ENCODE measurements around the gene COMMD6. TPM values are rescaled to one million over a fixed set of nuclear protein-coding genes. Genes with fewer than 3 reads are reported as not detected.
A peak's percentile ranks its signal among the peaks of the same experiment; 100 is the strongest.
"Not testable (repeated sequence)": the region's sequence is repeated elsewhere in the genome, so short reads cannot be mapped to it uniquely, and the experiment has no call there.

Gene COMMD6
- total RNA-seq, 1 donor from 2014 or later: 174 TPM

GRCh38 chr13:75554981-75555380 lies 17.3 kb upstream of the COMMD6 start:
- intact Hi-C loops (cut with micrococcal nuclease): no loop called here
- Mint-ChIP-seq H3K27me3 (no peaks in the 10 kb centered on the region), H3K27ac (no peak overlapping the region), H3K4me3 (no peak overlapping the region), H3K9me3 (no peaks in the 10 kb centered on the region), H3K4me1 (peaks cover 43% of the 10 kb centered on the region), H3K36me3 (ENCODE audit: low read depth) (peaks cover 33% of the 10 kb centered on the region)
- no peak for ATAC-seq (ENCODE audit: low read depth)
- ChIA-PET POLR2A (no interaction called here), CTCF (no interaction called here)
- DNase-seq: no peak
- TF ChIP-seq, protein P1, sequence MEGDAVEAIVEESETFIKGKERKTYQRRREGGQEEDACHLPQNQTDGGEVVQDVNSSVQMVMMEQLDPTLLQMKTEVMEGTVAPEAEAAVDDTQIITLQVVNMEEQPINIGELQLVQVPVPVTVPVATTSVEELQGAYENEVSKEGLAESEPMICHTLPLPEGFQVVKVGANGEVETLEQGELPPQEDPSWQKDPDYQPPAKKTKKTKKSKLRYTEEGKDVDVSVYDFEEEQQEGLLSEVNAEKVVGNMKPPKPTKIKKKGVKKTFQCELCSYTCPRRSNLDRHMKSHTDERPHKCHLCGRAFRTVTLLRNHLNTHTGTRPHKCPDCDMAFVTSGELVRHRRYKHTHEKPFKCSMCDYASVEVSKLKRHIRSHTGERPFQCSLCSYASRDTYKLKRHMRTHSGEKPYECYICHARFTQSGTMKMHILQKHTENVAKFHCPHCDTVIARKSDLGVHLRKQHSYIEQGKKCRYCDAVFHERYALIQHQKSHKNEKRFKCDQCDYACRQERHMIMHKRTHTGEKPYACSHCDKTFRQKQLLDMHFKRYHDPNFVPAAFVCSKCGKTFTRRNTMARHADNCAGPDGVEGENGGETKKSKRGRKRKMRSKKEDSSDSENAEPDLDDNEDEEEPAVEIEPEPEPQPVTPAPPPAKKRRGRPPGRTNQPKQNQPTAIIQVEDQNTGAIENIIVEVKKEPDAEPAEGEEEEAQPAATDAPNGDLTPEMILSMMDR (IDR thresholded peaks at IDR 0.05): no peak

GRCh38 chr13:75554464-75554863 lies 16.8 kb upstream of the COMMD6 start:
- Mint-ChIP-seq H3K9me3 (no peaks in the 10 kb centered on the region), H3K4me3 (no peak overlapping the region), H3K36me3 (ENCODE audit: low read depth) (peaks cover 34% of the 10 kb centered on the region), H3K27ac (no peak overlapping the region), H3K27me3 (no peaks in the 10 kb centered on the region), H3K4me1 (peaks cover 44% of the 10 kb centered on the region)
- ATAC-seq (ENCODE audit: low read depth) (no peak), DNase-seq (no peak)
- TF ChIP-seq, protein P1 (IDR thresholded peaks at IDR 0.05): no peak
- ChIA-PET POLR2A (no interaction called here), CTCF (no interaction called here)
- intact Hi-C loops (cut with micrococcal nuclease): no loop called here

DNA sequence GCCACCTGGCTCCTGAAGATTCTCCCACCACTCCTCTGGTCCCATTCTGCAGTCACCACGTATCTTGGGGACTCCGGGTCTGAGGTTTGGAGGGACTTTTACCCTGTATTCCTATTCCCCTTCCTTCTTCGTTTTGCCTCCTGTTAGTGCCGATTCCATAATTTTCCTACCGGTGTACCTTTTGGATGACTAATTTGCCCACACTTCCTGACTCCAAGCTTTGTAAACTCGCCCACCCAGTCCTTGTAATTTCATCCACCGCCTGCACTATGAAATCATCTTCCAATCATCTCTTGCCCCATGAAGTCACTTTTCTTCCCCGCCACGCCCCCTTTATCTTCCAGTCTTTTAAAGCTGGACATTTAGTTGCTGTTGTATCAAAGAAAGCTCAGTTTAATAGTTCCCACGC lies 12.5 kb upstream of the COMMD6 start:
- H3K36me3 Mint-ChIP-seq (ENCODE audit: low read depth): peaks cover 29% of the 10 kb centered on the region
- H3K27ac Mint-ChIP-seq: peak overlapping the region; percentile 99
- peak overlapping the region; percentile 98 for H3K4me3 Mint-ChIP-seq
- intact Hi-C loops (cut with micrococcal nuclease): no loop called here
- H3K9me3 Mint-ChIP-seq: no peaks in the 10 kb centered on the region
- POLR2A ChIA-PET: interaction anchor here (0.5 to 2.0 kb wide), 7 partner anchors 13 to 1442 kb away, joined by 3 to 11 read pairs (median 4); partner anchors contain the start of genes CLN5 and COMMD6
- H3K4me1 Mint-ChIP-seq: peaks cover 45% of the 10 kb centered on the region
- TF ChIP-seq, protein P1 (IDR thresholded peaks at IDR 0.05): no peak
- H3K27me3 Mint-ChIP-seq: no peaks in the 10 kb centered on the region
- ATAC-seq (ENCODE audit: low read depth) (no peak), DNase-seq (no peak)
- CTCF ChIA-PET: interaction anchor here (1.8 kb wide), 1 partner anchor 177 kb away, joined by 14 read pairs; no protein-coding TSS in a partner anchor

DNA sequence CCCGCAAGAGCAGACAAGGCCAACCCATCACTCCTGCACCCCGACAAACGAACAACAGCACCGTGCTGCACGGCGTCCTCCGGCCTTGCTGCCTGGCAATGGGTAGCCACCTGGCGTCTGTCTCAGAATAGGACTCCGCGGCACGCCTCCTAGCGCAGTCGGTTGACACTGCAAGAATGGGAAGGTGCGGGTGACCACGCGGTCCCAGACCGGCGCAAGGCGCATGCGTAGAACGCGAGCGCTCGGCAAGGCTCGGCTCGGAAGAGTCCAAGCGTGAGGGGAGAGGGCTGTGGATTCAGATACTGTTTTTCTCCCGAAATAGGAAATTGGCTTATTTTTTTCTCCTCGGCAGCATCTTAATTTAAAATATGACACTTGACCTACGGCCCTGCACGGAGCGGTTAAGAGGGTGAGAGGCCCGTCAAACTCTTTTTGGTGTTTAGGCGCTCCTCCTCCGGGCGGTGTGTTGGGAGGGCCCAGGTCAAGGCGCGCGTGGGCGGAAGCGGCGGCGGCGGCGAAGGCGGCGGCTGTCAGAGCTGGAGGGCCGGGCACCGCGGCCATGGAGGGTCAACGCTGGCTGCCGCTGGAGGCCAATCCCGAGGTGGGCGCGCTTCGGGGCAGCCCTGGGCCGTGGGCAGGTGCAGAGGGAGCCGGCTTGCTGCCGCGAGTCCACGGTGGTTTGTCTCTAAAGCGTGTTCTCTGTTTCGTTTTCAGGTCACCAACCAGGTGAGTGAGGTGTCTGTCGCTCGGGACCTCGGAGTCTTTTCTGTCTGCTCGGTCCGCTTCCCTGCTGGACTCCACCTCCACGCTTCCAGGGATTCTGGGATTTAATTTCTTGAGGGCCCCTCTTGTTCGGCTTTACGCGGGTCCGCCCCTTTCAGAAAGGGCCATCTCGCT lies 11.9 kb upstream of the COMMD6 start, which contains the start of gene UCHL3:
UCHL3 (plus strand) TSS at position 530 of the 897 bp plus-strand sequence; CDS start at position 560, 30 bp downstream.
- Mint-ChIP-seq H3K27me3 (no peaks in the 10 kb centered on the region), H3K9me3 (no peaks in the 10 kb centered on the region), H3K36me3 (ENCODE audit: low read depth) (peaks cover 23% of the 10 kb centered on the region), H3K4me1 (peaks cover 39% of the 10 kb centered on the region), H3K4me3 (peak within 1 kb of the TSS; percentile 98), H3K27ac (peak within 1 kb of the TSS; percentile 99)
- TF ChIP-seq, protein P1 (IDR thresholded peaks at IDR 0.05): no peak
- ATAC-seq (ENCODE audit: low read depth) (peak; percentile 94), DNase-seq (peak; percentile 96)
- ChIA-PET CTCF (interaction anchor here (1.8 kb wide), 1 partner anchor 176 kb away, joined by 14 read pairs; no protein-coding TSS in a partner anchor), POLR2A (interaction anchor here (0.5 to 2.0 kb wide), 7 partner anchors 12 to 1442 kb away, joined by 3 to 11 read pairs (median 4); partner anchors contain the start of genes CLN5 and COMMD6)
- intact Hi-C loops (cut with micrococcal nuclease): loop anchor here (1.0 to 5.0 kb wide), 8 partner anchors 12 to 1443 kb away; partner anchors contain the start of genes CLN5, COMMD6, KCTD12 and KLF12

DNA sequence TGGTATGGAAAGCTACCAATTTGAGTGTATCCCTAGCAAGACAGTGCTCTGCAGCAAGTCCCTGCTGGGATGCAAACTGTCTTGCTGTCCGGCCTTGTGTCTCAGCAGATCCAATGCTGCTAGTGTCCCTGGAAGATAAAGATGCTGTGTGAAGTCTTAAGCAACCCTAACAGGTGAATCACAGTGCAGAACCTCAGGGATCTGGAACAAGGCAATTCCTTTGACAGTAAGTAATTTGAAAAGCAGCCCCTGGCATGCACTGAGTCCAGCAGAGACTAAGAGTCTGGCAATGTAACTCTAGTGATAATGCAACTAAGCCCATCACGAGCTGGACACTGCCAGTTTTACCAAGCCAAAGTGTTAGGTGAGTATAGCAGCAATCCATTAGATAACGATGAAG lies 10.3 kb upstream of the COMMD6 start:
- DNase-seq (no peak), ATAC-seq (ENCODE audit: low read depth) (no peak)
- Mint-ChIP-seq H3K4me1 (peaks cover 27% of the 10 kb centered on the region), H3K4me3 (peak overlapping the region; percentile 4), H3K27me3 (no peaks in the 10 kb centered on the region), H3K36me3 (ENCODE audit: low read depth) (peaks cover 10% of the 10 kb centered on the region), H3K27ac (no peak overlapping the region), H3K9me3 (no peaks in the 10 kb centered on the region)
- TF ChIP-seq, protein P1 (IDR thresholded peaks at IDR 0.05): no peak
- intact Hi-C loops (cut with micrococcal nuclease): loop anchor here (2.0 to 5.0 kb wide), 4 partner anchors 1261 to 1444 kb away; partner anchors contain the start of genes CLN5, KCTD12 and KLF12
- POLR2A ChIA-PET: interaction anchor here (1.5 kb wide), 1 partner anchor 10 kb away, joined by 3 read pairs; the partner anchor contains the start of gene COMMD6
- CTCF ChIA-PET: interaction anchor here (2.7 kb wide), 1 partner anchor 175 kb away, joined by 11 read pairs; no protein-coding TSS in a partner anchor

GRCh38 chr13:75545386-75545785 lies 7.7 kb upstream of the COMMD6 start:
- H3K4me1 Mint-ChIP-seq: peaks cover 13% of the 10 kb centered on the region
- H3K9me3 Mint-ChIP-seq; H3K27ac Mint-ChIP-seq; CTCF ChIA-PET; H3K36me3 Mint-ChIP-seq (ENCODE audit: low read depth); DNase-seq; ATAC-seq (ENCODE audit: low read depth); POLR2A ChIA-PET; H3K4me3 Mint-ChIP-seq; H3K27me3 Mint-ChIP-seq: not testable (repeated sequence)
- intact Hi-C loops (cut with micrococcal nuclease): loop anchor here (5.0 kb wide), 2 partner anchors 1258 to 1447 kb away; partner anchors contain the start of gene CLN5
